Measurements from ENCODE around the gene PRDM16.

PRDM16 gene

GRCh38 chr1:3415260-3416090, 346.5 kb downstream of the PRDM16 start:
- Histone ChIP-seq H3K36me3 (no peaks in the 10 kb centered on the region), H3K27me3 (ENCODE audit: insufficient read depth, low read depth, severe bottlenecking) (no peaks in the 10 kb centered on the region), H3K4me3 (ENCODE audit: low read depth, low read length) (no peak overlapping the region), H3K27ac (no peak overlapping the region), H3K9me3 (ENCODE audit: severe bottlenecking) (peaks cover 11% of the 10 kb centered on the region)
- TF ChIP-seq, protein P1, sequence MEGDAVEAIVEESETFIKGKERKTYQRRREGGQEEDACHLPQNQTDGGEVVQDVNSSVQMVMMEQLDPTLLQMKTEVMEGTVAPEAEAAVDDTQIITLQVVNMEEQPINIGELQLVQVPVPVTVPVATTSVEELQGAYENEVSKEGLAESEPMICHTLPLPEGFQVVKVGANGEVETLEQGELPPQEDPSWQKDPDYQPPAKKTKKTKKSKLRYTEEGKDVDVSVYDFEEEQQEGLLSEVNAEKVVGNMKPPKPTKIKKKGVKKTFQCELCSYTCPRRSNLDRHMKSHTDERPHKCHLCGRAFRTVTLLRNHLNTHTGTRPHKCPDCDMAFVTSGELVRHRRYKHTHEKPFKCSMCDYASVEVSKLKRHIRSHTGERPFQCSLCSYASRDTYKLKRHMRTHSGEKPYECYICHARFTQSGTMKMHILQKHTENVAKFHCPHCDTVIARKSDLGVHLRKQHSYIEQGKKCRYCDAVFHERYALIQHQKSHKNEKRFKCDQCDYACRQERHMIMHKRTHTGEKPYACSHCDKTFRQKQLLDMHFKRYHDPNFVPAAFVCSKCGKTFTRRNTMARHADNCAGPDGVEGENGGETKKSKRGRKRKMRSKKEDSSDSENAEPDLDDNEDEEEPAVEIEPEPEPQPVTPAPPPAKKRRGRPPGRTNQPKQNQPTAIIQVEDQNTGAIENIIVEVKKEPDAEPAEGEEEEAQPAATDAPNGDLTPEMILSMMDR (IDR thresholded peaks at IDR 0.05; ENCODE audit: low read depth, low read length) = no peak
- DNase-seq = no peak

DNA sequence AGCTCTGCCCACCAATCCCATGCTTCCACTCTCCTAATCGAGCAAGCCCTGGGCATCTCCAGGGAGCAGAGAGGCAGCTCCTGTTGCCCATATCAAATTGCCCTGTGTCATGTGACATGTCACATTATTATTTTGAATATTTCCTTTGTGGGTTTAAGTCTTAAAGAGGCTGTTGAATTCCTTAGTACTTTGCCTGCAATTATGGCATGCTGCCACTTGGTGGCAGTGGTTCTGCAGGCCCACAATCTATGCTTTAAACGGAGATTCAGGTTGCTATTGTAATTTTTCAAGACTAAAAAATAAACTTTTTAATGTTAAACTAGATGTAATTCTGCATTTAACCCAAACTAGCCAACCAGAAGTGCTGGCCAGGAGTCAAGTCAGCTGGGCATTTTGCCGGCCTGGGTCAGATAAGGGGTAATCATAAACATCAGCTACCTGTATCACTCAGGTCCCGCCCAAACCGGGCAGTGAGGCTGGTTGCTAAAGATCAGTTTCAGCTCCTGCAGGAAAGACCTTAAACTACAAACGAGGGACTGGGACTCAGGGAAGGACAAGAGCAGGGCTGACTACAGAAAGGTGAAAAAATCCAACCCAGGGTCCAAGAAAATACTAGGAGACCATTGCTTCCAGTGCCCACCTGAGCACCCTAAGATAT, 348.2 kb downstream of the PRDM16 start:
- H3K36me3 ChIP-seq = no peaks in the 10 kb centered on the region
- no peak for DNase-seq
- no peaks in the 10 kb centered on the region for H3K27me3 ChIP-seq (ENCODE audit: insufficient read depth, low read depth, severe bottlenecking)
- peaks cover 14% of the 10 kb centered on the region for H3K9me3 ChIP-seq (ENCODE audit: severe bottlenecking)
- no peak overlapping the region for H3K27ac ChIP-seq
- H3K4me3 ChIP-seq (ENCODE audit: low read depth, low read length) = no peak overlapping the region
- TF ChIP-seq, protein P1 (IDR thresholded peaks at IDR 0.05; ENCODE audit: low read depth, low read length) = 0 out of 2 replicates have a peak, but pooled peaks have one; percentile 11

GRCh38 chr1:3417934-3418333, 348.9 kb downstream of the PRDM16 start:
- Histone ChIP-seq H3K9me3 (ENCODE audit: severe bottlenecking) (peaks cover 14% of the 10 kb centered on the region), H3K36me3 (no peaks in the 10 kb centered on the region), H3K27ac (no peak overlapping the region), H3K27me3 (ENCODE audit: insufficient read depth, low read depth, severe bottlenecking) (no peaks in the 10 kb centered on the region), H3K4me3 (ENCODE audit: low read depth, low read length) (no peak overlapping the region)
- DNase-seq = no peak
- TF ChIP-seq, protein P1 (IDR thresholded peaks at IDR 0.05; ENCODE audit: low read depth, low read length) = no peak

DNA sequence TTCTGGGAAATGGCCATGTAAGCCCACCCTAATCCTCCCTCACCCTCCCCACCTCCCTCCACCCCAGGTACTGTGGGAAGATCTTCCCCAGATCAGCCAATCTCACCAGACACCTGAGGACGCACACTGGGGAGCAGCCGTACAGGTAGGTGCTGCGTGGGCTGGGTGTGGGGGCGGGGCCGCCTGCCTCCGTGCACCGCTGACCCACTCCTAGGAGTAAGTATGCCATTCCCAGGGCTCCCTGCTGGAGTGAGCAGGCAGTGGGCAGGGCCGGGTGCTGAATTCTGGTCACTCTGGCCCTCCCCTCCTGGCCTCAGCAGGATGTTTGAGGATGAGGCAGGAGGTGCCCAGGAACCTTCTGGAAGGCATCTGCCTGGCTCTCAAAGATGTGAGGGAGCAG, 349.6 kb downstream of the PRDM16 start:
- Histone ChIP-seq H3K9me3 (ENCODE audit: severe bottlenecking) (peaks cover 14% of the 10 kb centered on the region), H3K4me3 (ENCODE audit: low read depth, low read length) (no peak overlapping the region), H3K27ac (no peak overlapping the region), H3K27me3 (ENCODE audit: insufficient read depth, low read depth, severe bottlenecking) (no peaks in the 10 kb centered on the region), H3K36me3 (no peaks in the 10 kb centered on the region)
- TF ChIP-seq, protein P1 (IDR thresholded peaks at IDR 0.05; ENCODE audit: low read depth, low read length) = no peak
- no peak for DNase-seq

- TF ChIP-seq, protein P1 (IDR thresholded peaks at IDR 0.05; ENCODE audit: low read depth, low read length) = no peak
- H3K27ac ChIP-seq = no peak overlapping the region
- no peak overlapping the region for H3K4me3 ChIP-seq (ENCODE audit: low read depth, low read length)
- H3K36me3 ChIP-seq = no peaks in the 10 kb centered on the region
- no peaks in the 10 kb centered on the region for H3K27me3 ChIP-seq (ENCODE audit: insufficient read depth, low read depth, severe bottlenecking)
- peaks cover 14% of the 10 kb centered on the region for H3K9me3 ChIP-seq (ENCODE audit: severe bottlenecking)
- no peak for DNase-seq
These were observed 350.6 kb downstream of the PRDM16 start for GRCh38 chr1:3419415-3420204.

Data from WERI-Rb-1 (cell line).